ENCODE results near the gene CAPG.
A peak's percentile ranks its signal among the peaks of the same experiment; 100 is the strongest.
"Not testable (repeated sequence)": the region's sequence is repeated elsewhere in the genome, so short reads cannot be mapped to it uniquely, and the experiment has no call there.

Gene CAPG

GRCh38 chr2:85396531-85397470 is 13.4 kb downstream of the CAPG start:
- DNase-seq, result no peak

GRCh38 chr2:85395912-85396475 is 14.2 kb downstream of the CAPG start:
- no peak for DNase-seq

- DNase-seq, result no peak
Measured at GRCh38 chr2:85394976-85395375, 15.2 kb downstream of the CAPG start.

GRCh38 chr2:85394261-85394681 is 15.9 kb downstream of the CAPG start:
- no peak for DNase-seq

GRCh38 chr2:85393836-85394235 is 16.3 kb downstream of the CAPG start:
- no peak for DNase-seq

- DNase-seq, result peak; percentile 68
Measured at GRCh38 chr2:85390941-85391669, 19.1 kb downstream of the CAPG start.

GRCh38 chr2:85388878-85389538 is 21.2 kb downstream of the CAPG start:
- no peak for DNase-seq

- DNase-seq, result no peak
Measured at GRCh38 chr2:85387754-85388153, 22.4 kb downstream of the CAPG start.

- no peak for DNase-seq
Measured at GRCh38 chr2:85385746-85386145, 24.4 kb downstream of the CAPG start.

GRCh38 chr2:85383850-85384249 is 26.3 kb downstream of the CAPG start:
- no peak for DNase-seq

- DNase-seq, result not testable (repeated sequence)
Measured at GRCh38 chr2:85383151-85383550, 27.0 kb downstream of the CAPG start.

- DNase-seq, result no peak
Measured at GRCh38 chr2:85380048-85380447, 30.1 kb downstream of the CAPG start.

GRCh38 chr2:85378257-85378656 is 31.9 kb downstream of the CAPG start:
- DNase-seq, result no peak

GRCh38 chr2:85377083-85377482 is 33.1 kb downstream of the CAPG start:
- DNase-seq, result no peak

- DNase-seq, result no peak
Measured at GRCh38 chr2:85376291-85377065, 33.7 kb downstream of the CAPG start.

GRCh38 chr2:85371045-85371444 is 39.1 kb downstream of the CAPG start:
- no peak for DNase-seq

- DNase-seq, result no peak
Measured at GRCh38 chr2:85369500-85369899, 40.7 kb downstream of the CAPG start.

- DNase-seq, result no peak
Measured at GRCh38 chr2:85368921-85369320, 41.2 kb downstream of the CAPG start.

GRCh38 chr2:85367180-85367579 is 43.0 kb downstream of the CAPG start:
- no peak for DNase-seq

- not testable (repeated sequence) for DNase-seq
Measured at GRCh38 chr2:85362653-85363387, 47.3 kb downstream of the CAPG start.

- DNase-seq, result no peak
Measured at GRCh38 chr2:85357736-85358135, 52.4 kb downstream of the CAPG start.

GRCh38 chr2:85356186-85356585 is 54.0 kb downstream of the CAPG start:
- no peak for DNase-seq
